HG02840 (cell line): ENCODE results near the gene APRT.

Experiments
- ATAC-seq: cut with Tn5 transposase; IDR thresholded peaks from one replicate; pipeline ENCODE4 v1.9.1; 2021; ENCODE audit warnings: mild to moderate bottlenecking, moderate library complexity, moderate number of reproducible peaks; ENCODE audit not compliant: unreplicated experiment, low FRiP score

APRT gene

GRCh38 chr16:88809676-88810165, 2.0 kb downstream of the APRT start:
- no peak for ATAC-seq

DNA sequence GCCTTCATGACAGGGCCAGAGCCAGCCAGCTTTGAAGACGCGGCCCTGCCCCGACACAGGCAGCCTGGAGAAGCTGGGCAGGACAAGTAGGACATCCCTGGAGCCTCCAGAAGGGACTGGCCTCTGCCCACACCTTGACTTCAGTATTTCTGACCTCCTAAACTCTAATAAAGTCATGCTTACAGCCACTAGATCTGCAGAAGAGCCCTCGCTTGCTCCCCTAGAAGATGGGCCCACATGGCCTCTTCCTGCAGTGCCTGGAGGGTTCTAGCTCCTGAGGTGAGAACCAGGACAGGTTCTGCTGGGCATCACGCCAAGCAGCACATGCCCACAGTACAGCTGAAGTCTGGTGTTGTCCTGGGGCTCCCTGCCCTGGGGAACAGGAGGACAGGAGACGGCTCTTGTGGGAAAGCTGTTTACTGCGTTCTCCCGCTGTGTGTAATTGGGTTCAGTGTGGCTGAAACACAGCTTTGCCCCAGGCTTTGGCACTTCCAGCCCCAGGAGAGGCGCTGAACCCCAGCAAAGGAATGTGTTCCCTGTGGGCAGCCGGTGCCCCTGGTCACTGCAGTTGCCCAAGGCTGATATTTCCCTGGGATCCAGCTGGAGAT, 2.6 kb downstream of the APRT start:
- ATAC-seq, result no peak

DNA sequence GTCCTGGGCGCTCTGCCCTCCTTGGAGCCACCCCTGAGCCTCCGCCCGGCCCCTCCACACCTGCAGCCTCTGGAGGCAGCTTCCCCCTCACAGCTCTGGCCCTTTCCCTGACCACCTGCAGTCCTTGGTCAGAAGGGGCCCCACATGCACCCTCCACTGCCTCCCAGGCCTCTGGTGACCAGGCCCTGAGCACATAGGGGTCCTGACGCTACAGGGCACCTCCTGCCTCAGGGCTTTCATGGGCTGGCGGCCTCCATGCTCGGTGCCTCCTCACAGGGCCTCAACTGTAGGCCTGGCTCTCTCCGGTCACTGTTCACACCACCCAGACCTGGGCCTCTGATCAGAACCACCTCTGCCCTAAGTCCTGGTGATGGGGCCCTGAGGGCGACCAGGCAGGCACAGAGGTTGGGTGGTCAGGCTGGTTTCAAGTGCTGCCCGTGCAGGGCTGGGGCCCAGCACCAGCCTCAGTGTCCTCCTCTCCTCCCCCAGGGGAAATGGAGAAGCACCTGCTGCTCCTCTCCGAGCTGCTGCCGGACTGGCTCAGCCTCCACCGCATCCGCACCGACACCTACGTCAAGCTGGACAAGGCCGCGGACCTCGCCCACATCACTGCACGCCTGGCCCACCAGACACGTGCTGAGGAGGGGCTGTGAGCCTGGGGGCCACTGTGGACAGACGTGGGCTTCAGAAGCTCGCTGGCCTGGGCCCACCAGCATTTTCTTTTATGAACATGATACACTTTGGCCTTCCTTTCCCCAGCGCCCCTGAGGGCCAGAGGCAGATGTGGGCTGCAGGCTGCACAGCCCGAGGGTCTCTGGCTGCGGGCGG, 3.9 kb downstream of the APRT start:
- no peak for ATAC-seq

DNA sequence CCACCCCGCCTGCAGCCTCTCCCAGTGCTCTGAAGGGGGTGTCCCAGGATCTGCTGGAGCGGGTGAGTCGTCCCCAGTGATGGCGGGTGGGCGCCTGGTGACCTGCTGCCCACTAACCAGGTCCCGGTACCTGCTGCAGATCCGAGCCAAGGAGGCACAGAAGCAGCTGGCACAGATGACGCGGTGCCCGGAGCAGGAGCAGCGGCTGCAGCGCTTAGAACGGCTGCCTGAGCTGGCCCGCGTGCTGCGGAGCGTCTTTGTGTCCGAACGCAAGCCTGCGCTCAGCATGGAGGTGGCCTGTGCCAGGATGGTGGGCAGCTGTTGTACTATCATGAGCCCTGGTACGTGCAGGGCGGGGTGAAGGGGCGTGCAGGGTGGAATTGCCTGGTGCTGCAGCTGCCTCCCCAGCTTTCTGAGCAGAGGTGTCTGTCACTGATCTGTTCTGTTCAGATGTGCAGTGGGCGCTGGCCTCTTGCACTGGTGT, 4.5 kb downstream of the APRT start:
- no peak for ATAC-seq

DNA sequence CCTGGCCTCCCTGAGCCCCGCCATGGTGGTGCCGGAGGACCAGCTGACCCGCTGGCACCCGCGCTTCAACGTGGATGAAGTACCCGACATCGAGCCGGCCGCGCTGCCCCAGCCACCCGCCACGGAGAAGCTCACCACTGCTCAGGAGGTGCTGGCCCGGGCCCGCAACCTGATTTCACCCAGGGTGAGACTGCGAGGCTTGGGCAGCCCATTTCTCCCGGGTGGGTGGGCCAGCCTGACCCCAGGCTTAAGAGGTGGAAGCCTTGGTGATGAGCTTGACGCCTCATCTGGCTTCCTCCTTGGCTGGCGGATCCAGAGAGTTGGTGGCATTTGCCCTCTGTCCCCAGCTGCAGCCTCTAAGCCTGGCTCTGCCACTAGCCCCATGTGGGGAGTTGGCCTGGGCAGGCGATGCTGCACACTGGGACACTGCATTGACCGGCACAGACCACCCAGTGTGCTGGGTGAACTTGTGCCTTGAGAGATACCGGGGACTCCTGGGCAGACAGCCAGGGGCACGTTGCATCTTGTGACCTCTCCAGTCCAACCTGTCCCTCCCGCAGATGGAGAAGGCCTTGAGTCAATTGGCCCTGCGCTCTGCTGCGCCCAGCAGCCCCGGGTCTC, 5.1 kb downstream of the APRT start:
- no peak for ATAC-seq

DNA sequence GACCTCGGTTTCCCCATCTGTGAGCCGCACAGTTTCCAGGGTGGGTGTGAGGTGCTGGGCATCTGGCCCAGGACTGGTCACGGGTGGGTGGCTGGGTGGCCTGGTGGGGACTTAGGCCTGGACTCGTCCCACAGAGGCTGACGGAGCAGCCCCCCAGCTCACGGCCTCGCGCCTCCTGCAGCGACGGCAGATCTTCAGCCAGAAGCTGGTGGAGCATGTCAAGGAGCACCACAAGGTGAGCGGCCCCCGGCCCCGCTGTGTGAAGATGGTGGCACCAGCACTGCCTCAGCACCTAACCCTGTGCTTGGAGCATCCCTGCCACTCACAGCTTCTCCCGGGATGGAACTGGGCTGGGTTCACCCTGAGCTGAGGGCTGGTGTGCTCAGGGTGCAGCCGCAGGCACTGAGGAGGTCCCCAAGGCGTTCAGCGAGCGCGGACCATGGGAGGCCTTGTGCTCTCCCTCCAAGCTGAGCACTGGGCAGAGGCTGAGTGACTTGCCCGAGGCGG, 5.8 kb downstream of the APRT start:
- no peak for ATAC-seq

- no peak for ATAC-seq
Observed at GRCh38 chr16:88805340-88805715, 6.4 kb downstream of the APRT start.

- ATAC-seq, result no peak
Observed at GRCh38 chr16:88804552-88805339, 7.0 kb downstream of the APRT start.

GRCh38 chr16:88804173-88804551, 7.6 kb downstream of the APRT start:
- ATAC-seq, result no peak

- ATAC-seq, result peak; percentile 52
Observed at GRCh38 chr16:88803264-88803987, 8.3 kb downstream of the APRT start, which contains the start of gene CDT1. Gene CDT1, plus strand, starts transcription at chr16:88803789. Its CDS starts 43 bp downstream, at chr16:88803832.

DNA sequence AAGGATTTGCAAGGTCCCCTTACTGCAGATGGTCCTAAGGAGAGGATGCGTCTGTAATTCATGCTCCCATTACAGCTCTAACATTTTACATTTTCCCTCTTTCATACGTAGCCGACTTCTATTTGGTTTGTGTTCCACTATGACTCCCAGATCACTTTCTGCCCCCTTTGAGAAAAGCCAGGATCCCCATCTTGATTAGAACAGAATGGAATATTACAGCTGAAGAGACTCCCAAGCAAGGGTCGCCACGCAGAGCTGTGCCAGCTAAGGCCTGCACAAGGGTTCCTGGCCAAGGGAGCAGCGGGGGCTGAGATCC, 11.5 kb downstream of the APRT start:
- no peak for ATAC-seq

DNA sequence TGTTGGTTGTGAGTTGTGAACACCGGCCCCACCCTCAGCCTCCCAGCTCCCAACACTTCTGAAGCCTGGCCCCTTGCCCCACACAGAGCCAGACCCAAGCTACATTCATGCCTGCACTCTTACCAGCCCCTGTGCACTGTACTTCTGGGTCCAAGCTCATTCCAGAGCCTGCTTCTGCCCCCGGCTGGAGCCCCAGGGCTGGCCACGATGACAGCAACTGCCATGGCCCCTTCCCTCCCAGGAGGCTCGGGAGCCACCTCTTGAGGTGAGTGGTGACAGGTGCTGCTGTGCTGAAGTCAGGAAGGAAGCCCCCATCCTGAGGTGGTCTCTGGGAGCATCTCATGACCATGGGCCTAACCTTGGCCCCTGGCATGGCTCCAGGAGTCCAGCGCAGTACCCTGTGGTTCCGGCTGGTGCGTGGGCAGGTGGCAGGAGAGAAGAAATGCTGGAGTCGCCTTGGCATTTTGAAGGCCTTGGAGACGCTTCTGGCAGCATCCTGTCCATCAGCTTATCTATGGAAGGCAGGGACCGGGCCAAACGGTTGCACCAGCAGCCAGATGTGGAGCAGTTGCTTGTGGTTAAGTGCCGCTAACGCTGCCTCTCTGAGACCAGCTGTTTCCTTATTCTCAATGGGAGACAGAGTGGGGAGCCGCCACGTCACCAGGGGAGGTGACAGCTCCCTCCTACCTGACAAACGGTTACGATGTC, 12.0 kb downstream of the APRT start:
- ATAC-seq, result no peak

DNA sequence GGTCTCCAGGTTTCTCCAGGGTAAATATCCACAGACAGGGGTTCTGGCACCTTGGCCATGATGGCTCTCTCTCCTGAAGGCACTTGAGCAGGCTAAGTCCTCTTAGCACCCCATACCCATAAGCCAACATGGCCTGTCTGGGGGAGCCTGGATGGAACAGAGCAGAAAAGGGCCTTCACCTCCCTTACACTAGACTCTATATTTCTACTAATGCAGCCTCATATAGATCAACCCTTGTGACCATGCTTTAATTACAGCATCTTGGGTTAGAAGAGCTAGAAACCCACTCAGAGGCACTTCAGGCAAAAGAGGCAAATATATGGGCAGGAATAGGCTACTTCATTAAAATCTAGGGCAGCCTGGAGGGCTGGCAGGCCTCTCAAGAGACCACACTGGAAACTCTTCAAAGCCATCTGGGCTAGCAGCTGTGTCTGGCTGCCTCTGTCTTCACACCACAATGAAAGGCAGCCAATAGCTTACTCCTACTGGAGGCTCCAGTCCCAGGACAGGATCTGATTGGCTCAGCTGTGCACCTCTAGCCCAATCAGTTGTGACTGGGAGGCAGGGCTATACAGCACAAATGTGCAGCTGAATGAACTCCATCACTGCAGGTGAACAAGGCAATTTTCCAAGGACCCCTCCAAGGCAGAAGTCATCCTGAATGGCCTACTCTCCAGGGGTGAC, 12.8 kb downstream of the APRT start:
- ATAC-seq, result no peak

- no peak for ATAC-seq
Observed at GRCh38 chr16:88798073-88798472, 13.7 kb downstream of the APRT start.

DNA sequence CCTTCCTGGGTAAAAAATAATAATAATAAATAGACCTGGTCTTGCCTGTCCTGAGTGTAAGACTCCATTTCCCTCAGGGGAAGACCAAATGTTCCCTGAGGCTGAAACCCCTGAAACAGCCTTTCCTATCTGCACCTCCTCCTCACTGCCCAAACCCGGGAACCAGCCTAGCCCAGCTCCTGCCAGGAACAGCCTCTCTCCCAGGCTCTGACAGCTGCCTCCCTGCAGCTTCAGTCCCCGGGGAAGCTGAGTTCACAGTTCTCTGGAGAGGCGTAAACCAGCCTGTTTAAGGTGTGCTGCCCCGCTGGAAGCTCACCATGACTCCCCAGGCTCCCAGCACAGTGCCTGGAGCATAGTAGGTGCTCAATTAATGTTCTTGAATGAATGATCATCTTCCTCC, 15.4 kb downstream of the APRT start:
- ATAC-seq, result no peak

- no peak for ATAC-seq
Observed at GRCh38 chr16:88793251-88793954, 18.3 kb downstream of the APRT start.

DNA sequence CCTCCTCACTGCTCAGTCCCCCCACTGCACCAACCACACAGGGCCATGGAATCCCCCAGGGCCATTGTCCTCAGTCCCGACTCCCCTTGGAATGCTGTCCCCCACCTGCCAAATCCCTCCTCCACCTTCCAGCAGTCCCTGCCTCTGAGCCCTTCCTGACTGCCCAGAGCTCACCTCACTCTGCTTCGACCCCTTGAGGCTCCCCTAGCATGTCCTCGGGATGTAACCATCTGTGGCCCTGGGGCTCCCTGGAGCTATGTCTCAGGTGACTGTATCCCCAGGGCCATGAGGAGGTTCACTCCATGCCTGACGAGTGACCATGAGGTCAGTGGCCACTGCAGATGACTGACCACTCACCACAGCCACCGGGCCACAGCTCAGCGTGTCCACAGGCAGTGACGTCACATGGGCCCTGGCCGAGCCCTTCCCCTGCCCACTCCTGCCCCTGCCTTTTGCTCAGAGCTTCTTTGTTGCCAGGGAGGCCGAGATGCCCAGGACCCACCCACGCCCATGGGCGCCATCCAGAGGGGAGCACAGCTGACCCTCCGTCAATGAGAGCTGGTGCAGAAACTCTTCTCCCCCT, 19.0 kb downstream of the APRT start:
- no peak for ATAC-seq

DNA sequence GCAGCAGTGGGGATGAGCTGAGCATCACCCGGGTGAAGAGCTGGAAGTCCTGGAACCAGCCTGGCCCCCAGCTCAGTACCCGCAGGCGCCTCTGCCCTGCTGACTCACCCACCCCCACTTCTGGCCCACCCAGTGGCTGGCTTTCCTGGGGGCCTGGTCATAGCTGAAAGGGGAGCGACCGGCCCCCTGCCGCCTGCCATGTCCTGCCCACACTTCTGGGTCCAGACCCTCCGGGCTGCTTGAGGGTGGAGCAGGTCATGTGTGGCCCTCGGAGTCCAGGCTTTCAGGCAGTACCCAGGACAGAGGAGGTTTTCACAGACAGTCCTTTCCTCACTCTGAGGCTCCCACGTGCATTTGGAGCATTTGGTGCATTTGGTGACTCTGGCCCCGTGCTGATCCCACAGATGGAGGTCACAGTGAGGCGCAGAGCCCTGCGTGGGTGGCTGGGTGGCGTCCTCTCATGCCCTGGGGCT, 19.6 kb downstream of the APRT start:
- no peak for ATAC-seq
